NCI-H1930 (cell line): Measurements from ENCODE around the gene TRIM6.
"Not testable (repeated sequence)": the region's sequence is repeated elsewhere in the genome, so short reads cannot be mapped to it uniquely, and the experiment has no call there.

ENCODE experiments used
- DNase-seq, 2 experiments: peaks; one replicate each; lab custom pipeline; 2025; lab: John Stamatoyannopoulos, UW

The TRIM6 gene

GRCh38 chr11:5596607-5597201 is at the start of gene TRIM6:
TRIM6 (plus strand) TSS chr11:5596637; CDS start chr11:5596898, 261 bp downstream.
- DNase-seq = no peak

- DNase-seq = no peak
Measured at GRCh38 chr11:5547982-5548381, 48.5 kb upstream of the TRIM6 start.

GRCh38 chr11:5548440-5548839 is 48.0 kb upstream of the TRIM6 start, which contains the start of gene OR52H1:
OR52H1 (minus strand) TSS chr11:5548540; CDS start chr11:5545505, 3,035 bp downstream.
- no peak for DNase-seq

GRCh38 chr11:5550440-5551095 is 45.9 kb upstream of the TRIM6 start:
- no peak for DNase-seq

- no peak for DNase-seq
Measured at GRCh38 chr11:5553343-5553742, 43.1 kb upstream of the TRIM6 start.

- no peak for DNase-seq
Measured at GRCh38 chr11:5556596-5557188, 39.7 kb upstream of the TRIM6 start.

- DNase-seq = no peak
Measured at GRCh38 chr11:5557751-5558150, 38.7 kb upstream of the TRIM6 start.

- DNase-seq = no peak
Measured at GRCh38 chr11:5564259-5565019, 32.0 kb upstream of the TRIM6 start.

- DNase-seq = no peak
Measured at GRCh38 chr11:5574654-5575053, 21.8 kb upstream of the TRIM6 start.

- no peak for DNase-seq
Measured at GRCh38 chr11:5575152-5575551, 21.3 kb upstream of the TRIM6 start.

GRCh38 chr11:5577101-5577500 is 19.3 kb upstream of the TRIM6 start:
- no peak for DNase-seq

GRCh38 chr11:5580577-5580976 is 15.9 kb upstream of the TRIM6 start, which contains the start of gene OR52B6:
OR52B6 (plus strand) TSS chr11:5580877; CDS start chr11:5580877, 0 bp downstream.
- DNase-seq = no peak

- no peak for DNase-seq
Measured at GRCh38 chr11:5581014-5581413, 15.4 kb upstream of the TRIM6 start.

- not testable (repeated sequence) for DNase-seq
Measured at GRCh38 chr11:5584458-5584857, 12.0 kb upstream of the TRIM6 start.

GRCh38 chr11:5589906-5590305 is 6.5 kb upstream of the TRIM6 start:
- DNase-seq = not testable (repeated sequence)

- no peak for DNase-seq
Measured at GRCh38 chr11:5591613-5592012, 4.8 kb upstream of the TRIM6 start.

GRCh38 chr11:5592615-5593014 is 3.8 kb upstream of the TRIM6 start:
- DNase-seq = no peak

- no peak for DNase-seq
Measured at GRCh38 chr11:5593146-5593545, 3.3 kb upstream of the TRIM6 start.

- no peak for DNase-seq
Measured at GRCh38 chr11:5597953-5598352, 1.5 kb downstream of the TRIM6 start.

GRCh38 chr11:5600374-5600851 is 4.0 kb downstream of the TRIM6 start:
- DNase-seq = peak in 1 of 2 experiments; percentile 17

- DNase-seq = not testable (repeated sequence)
Measured at GRCh38 chr11:5602791-5603190, 6.4 kb downstream of the TRIM6 start.

GRCh38 chr11:5603326-5603725 is 6.9 kb downstream of the TRIM6 start:
- no peak for DNase-seq
